Endothelial cell (in vitro differentiated cells): ENCODE measurements around the gene TMPRSS12. TPM values are rescaled to one million over a fixed set of nuclear protein-coding genes. Genes with fewer than 3 reads are reported as not detected.

Source experiments
- DNase-seq: peaks from one replicate; pipeline ENCODE4 v3.0.0; 2021; ENCODE audit warnings: low spot score
- H3K27ac Mint-ChIP-seq: one replicate; pipeline ENCODE4 v1.8.0; 2021; ENCODE audit warnings: mixed read lengths, inconsistent platforms; ENCODE audit not compliant: unreplicated experiment
- H3K27me3 Mint-ChIP-seq: one replicate; pipeline ENCODE4 v1.8.0; 2021; ENCODE audit warnings: mild to moderate bottlenecking, moderate library complexity, mixed read lengths, inconsistent platforms; ENCODE audit not compliant: unreplicated experiment
- H3K36me3 Mint-ChIP-seq: one replicate; pipeline ENCODE4 v1.8.0; 2021; ENCODE audit warnings: mild to moderate bottlenecking, low read depth, mixed read lengths, inconsistent platforms; ENCODE audit not compliant: unreplicated experiment
- H3K4me1 Mint-ChIP-seq: one replicate; pipeline ENCODE4 v1.8.0; 2021; ENCODE audit warnings: mild to moderate bottlenecking, mixed read lengths, inconsistent platforms; ENCODE audit not compliant: unreplicated experiment
- H3K4me3 Mint-ChIP-seq: one replicate; pipeline ENCODE4 v1.8.0; 2021; ENCODE audit warnings: mild to moderate bottlenecking, mixed read lengths, inconsistent platforms; ENCODE audit not compliant: unreplicated experiment
- H3K9me3 Mint-ChIP-seq: one replicate; pipeline ENCODE4 v1.8.0; 2021; ENCODE audit warnings: mixed read lengths, inconsistent platforms; ENCODE audit not compliant: unreplicated experiment
- CTCF ChIP-seq: fragments of 200-600 bp; sonication (generic); IDR thresholded peaks from one replicate; pipeline ENCODE4 v1.5.0; 2021; ENCODE audit warnings: antibody characterized with exemption; ENCODE audit not compliant: unreplicated experiment
- total RNA-seq: library from RNA; stranded (reverse); fragmentation: NEBNext Ultra II Directional; extraction: Animal tissue kit (Norgen Biotek cat#: 25700); gene quantifications from one replicate; pipeline ENCODE4 v1.2.1, GENCODE V29; 2021; ENCODE audit not compliant: unreplicated experiment

The TMPRSS12 gene
- total RNA-seq, 1 donor from 2014 or later, result not detected

GRCh38 chr12:50913224-50913623 is 70.5 kb downstream of the TMPRSS12 start:
- Mint-ChIP-seq H3K9me3 (peaks cover 35% of the 10 kb centered on the region), H3K4me1 (peaks cover 11% of the 10 kb centered on the region), H3K4me3 (no peak overlapping the region), H3K27me3 (peaks cover 1% of the 10 kb centered on the region), H3K27ac (no peak overlapping the region), H3K36me3 (peaks cover 35% of the 10 kb centered on the region)
- no peak for TF ChIP-seq CTCF
- no peak for DNase-seq

- DNase-seq, result no peak
- Mint-ChIP-seq H3K27me3 (peaks cover 1% of the 10 kb centered on the region), H3K4me3 (peak overlapping the region; percentile 42), H3K4me1 (peaks cover 10% of the 10 kb centered on the region), H3K36me3 (peaks cover 36% of the 10 kb centered on the region), H3K9me3 (peaks cover 38% of the 10 kb centered on the region), H3K27ac (no peak overlapping the region)
- TF ChIP-seq CTCF, result no peak
Measured at GRCh38 chr12:50914872-50915484, 72.3 kb downstream of the TMPRSS12 start.

GRCh38 chr12:50916292-50916691 is 73.6 kb downstream of the TMPRSS12 start:
- H3K27ac Mint-ChIP-seq, result no peak overlapping the region
- H3K27me3 Mint-ChIP-seq, result no peaks in the 10 kb centered on the region
- H3K4me3 Mint-ChIP-seq, result no peak overlapping the region
- H3K4me1 Mint-ChIP-seq, result no peaks in the 10 kb centered on the region
- no peak for DNase-seq
- H3K9me3 Mint-ChIP-seq, result peaks cover 38% of the 10 kb centered on the region
- H3K36me3 Mint-ChIP-seq, result peaks cover 34% of the 10 kb centered on the region
- TF ChIP-seq CTCF, result no peak

GRCh38 chr12:50918584-50919316 is 76.0 kb downstream of the TMPRSS12 start:
- Mint-ChIP-seq H3K27ac (peak overlapping the region; percentile 3), H3K9me3 (peaks cover 26% of the 10 kb centered on the region), H3K4me1 (peaks cover 10% of the 10 kb centered on the region), H3K27me3 (no peaks in the 10 kb centered on the region), H3K36me3 (peaks cover 17% of the 10 kb centered on the region), H3K4me3 (no peak overlapping the region)
- DNase-seq, result no peak
- no peak for TF ChIP-seq CTCF

- H3K4me3 Mint-ChIP-seq, result no peak overlapping the region
- peaks cover 7% of the 10 kb centered on the region for H3K36me3 Mint-ChIP-seq
- no peaks in the 10 kb centered on the region for H3K27me3 Mint-ChIP-seq
- TF ChIP-seq CTCF, result no peak
- H3K4me1 Mint-ChIP-seq, result peaks cover 35% of the 10 kb centered on the region
- no peak for DNase-seq
- H3K27ac Mint-ChIP-seq, result peak overlapping the region; percentile 96
- peaks cover 7% of the 10 kb centered on the region for H3K9me3 Mint-ChIP-seq
Measured at GRCh38 chr12:50922820-50923219, 80.1 kb downstream of the TMPRSS12 start.
